Esophagus squamous epithelium (tissue), 5 donors: ENCODE measurements around the gene ALG9. TPM values are rescaled to one million over a fixed set of nuclear protein-coding genes. Genes with fewer than 3 reads are reported as not detected.

Source experiments
- DNase-seq: peaks from one replicate; lab custom pipeline; 2025; lab: John Stamatoyannopoulos, UW
- H3K27ac ChIP-seq, 4 donors: fragments of 200-600 bp; sonication (generic); one replicate each; pipeline ENCODE4 v1.5.1; 2016 to 2019; ENCODE audit warnings: mild to moderate bottlenecking in 1 of 4
- H3K27me3 ChIP-seq, 4 donors: fragments of 200-600 bp; sonication (generic); 1 replicate in 3 of 4; 2 replicates in 1 of 4; pipeline versions ENCODE4 v1.5.1 to v1.6.0; 2017 to 2021; ENCODE audit warnings: antibody characterized with exemption in 1 of 4
- H3K36me3 ChIP-seq, 3 donors: fragments of 200-600 bp; sonication (generic); one replicate each; pipeline ENCODE4 v1.5.1; 2016 to 2019
- H3K4me1 ChIP-seq, 3 donors: fragments of 200-600 bp; sonication (generic); one replicate each; pipeline ENCODE4 v1.5.1; 2017 to 2019
- H3K4me3 ChIP-seq, 4 donors: fragments of 200-600 bp; sonication (generic); 1 replicate in 3 of 4; 2 replicates in 1 of 4; pipeline ENCODE4 v1.5.1; 2016 to 2019; ENCODE audit warnings: mild to moderate bottlenecking in 2 of 4, moderate library complexity in 1 of 4
- H3K9me3 ChIP-seq, 3 donors: fragments of 200-600 bp; sonication (generic); one replicate each; pipeline ENCODE4 v1.5.1; 2016 to 2019
- POLR2A ChIP-seq, 4 donors: fragments of 450-650 bp; IDR thresholded peaks; one replicate each; pipeline ENCODE4 v1.6.1; 2017; ENCODE audit warnings: antibody characterized with exemption in 4 of 4, mild to moderate bottlenecking in 4 of 4, moderate library complexity in 3 of 4
- WGBS, 2 donors: methylation state at CpG; one replicate each; pipeline ENCODE4 v1.1.5; 2018; 5-methylcytosine and 5-hydroxymethylcytosine counted together
- intact Hi-C: fragments of 100-400 bp; cut with DNase I; formaldehyde crosslinking; loops from one replicate; pipeline ENCODE4 v1.15.0; 2022
- total RNA-seq, 4 donors: library from RNA; depleted of rRNA; stranded (reverse); fragments of >200 nt; gene quantifications; one replicate each; pipeline ENCODE4 v1.1.0, GENCODE V29; 2016
- TF ChIP-seq, protein P1 (sequence below), 6 experiments: fragments of 450-650 bp in 4 of 6; fragments of 200-600 bp in 2 of 6; sonication (generic) in 2 of 6; IDR thresholded peaks; one replicate each; pipeline ENCODE4 v1.5.1; 2016 to 2019; ENCODE audit warnings: antibody characterized with exemption in 6 of 6, mild to moderate bottlenecking in 4 of 6, moderate library complexity in 4 of 6
- donor health status: DM: yes; HTN: yes; CAD: no.

Gene ALG9
- total RNA-seq, 4 donors from 2014 or later = 18.7 to 29.4 (median 21.8) TPM

DNA sequence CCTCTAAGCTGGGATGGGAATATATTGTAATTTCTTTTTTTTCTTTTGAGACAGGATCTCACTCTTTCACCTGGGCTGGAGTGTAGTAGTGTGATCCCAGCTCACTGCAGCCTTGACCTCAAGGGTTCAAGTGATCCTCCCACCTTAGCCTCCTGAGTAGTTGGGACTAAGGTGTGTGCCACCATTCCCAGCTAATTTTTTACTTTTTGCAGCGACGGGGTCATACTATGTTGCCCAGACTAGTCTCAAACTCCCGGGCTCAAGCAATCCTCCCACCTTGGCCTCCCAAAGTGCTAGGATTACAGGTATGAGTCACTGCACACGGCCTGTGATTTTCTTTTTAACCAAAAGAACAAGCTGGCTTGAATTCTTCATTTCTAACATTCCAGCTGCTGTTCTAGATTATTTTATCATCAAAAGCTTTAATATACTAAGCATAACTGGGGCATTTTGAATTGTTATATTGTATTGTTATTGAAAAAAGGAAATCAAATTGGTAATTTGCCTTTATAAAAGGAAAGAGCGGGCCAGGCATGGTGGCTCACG lies 78.4 kb downstream of the ALG9 start:
- no peak overlapping the region for H3K27ac ChIP-seq
- peaks cover 0 to 21% (median 0%) of the 10 kb centered on the region in 3 donors for H3K4me1 ChIP-seq
- no peak overlapping the region for H3K4me3 ChIP-seq
- intact Hi-C loops = no loop called here
- 61 to 72% methylated on average over 6 of the region's 6 CpGs for WGBS, 2 donors
- no peak for DNase-seq
- TF ChIP-seq POLR2A (IDR thresholded peaks at IDR 0.05) = no peak
- TF ChIP-seq, protein P1, sequence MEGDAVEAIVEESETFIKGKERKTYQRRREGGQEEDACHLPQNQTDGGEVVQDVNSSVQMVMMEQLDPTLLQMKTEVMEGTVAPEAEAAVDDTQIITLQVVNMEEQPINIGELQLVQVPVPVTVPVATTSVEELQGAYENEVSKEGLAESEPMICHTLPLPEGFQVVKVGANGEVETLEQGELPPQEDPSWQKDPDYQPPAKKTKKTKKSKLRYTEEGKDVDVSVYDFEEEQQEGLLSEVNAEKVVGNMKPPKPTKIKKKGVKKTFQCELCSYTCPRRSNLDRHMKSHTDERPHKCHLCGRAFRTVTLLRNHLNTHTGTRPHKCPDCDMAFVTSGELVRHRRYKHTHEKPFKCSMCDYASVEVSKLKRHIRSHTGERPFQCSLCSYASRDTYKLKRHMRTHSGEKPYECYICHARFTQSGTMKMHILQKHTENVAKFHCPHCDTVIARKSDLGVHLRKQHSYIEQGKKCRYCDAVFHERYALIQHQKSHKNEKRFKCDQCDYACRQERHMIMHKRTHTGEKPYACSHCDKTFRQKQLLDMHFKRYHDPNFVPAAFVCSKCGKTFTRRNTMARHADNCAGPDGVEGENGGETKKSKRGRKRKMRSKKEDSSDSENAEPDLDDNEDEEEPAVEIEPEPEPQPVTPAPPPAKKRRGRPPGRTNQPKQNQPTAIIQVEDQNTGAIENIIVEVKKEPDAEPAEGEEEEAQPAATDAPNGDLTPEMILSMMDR (IDR thresholded peaks at IDR 0.05) = no peak
- peaks cover 0 to 35% (median 0%) of the 10 kb centered on the region in 3 donors for H3K36me3 ChIP-seq
- no peaks in the 10 kb centered on the region for H3K9me3 ChIP-seq
- no peaks in the 10 kb centered on the region for H3K27me3 ChIP-seq

DNA sequence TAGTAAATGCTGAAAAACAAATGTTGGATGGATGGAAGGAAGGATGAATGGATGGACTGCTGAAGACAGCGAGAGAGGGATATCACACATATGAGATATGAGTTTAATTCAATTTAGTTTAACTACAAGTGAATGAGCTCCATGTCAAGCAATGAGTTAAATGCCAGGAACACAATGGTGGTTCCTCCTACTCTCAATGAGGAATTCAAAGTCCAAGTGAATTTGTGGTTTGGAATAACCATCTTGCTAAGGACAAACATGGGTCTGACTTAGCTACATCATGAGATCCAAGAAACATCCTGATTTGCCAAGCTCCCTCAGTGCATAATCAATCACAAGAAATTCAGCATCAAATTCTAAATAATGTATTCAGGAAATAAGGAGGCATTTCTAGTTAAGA lies 79.1 kb downstream of the ALG9 start:
- DNase-seq = no peak
- Histone ChIP-seq H3K36me3 (peaks cover 0 to 40% (median 0%) of the 10 kb centered on the region in 3 donors), H3K27ac (no peak overlapping the region), H3K27me3 (no peaks in the 10 kb centered on the region), H3K4me3 (no peak overlapping the region), H3K9me3 (no peaks in the 10 kb centered on the region), H3K4me1 (peaks cover 0 to 21% (median 0%) of the 10 kb centered on the region in 3 donors)
- intact Hi-C loops = no loop called here
- TF ChIP-seq, protein P1 (IDR thresholded peaks at IDR 0.05) = no peak
- no peak for TF ChIP-seq POLR2A (IDR thresholded peaks at IDR 0.05)
- WGBS, 2 donors = 89 to 94% methylated on average over 1 of the region's 1 CpG

DNA sequence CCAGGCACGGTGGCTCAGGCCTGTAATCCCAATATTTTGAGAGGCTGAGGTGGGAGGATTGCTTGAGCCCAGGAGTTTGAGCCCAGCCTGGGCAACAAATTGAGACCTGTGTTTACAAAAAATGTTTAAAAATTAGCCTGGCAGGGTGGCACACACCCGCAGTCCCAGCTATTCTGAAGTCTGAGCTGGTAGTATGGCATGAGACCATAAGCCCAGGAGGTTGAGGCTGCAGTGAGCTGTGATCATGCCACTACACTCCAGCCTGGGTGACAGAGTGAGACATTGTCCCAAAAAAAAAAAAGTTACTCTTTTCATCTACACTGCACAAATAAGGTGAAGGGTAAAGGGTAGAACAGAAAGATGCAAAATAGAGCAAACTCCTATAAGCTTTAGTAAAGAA lies 82.9 kb downstream of the ALG9 start:
- H3K9me3 ChIP-seq = no peaks in the 10 kb centered on the region
- DNase-seq = no peak
- H3K27me3 ChIP-seq = no peaks in the 10 kb centered on the region
- H3K36me3 ChIP-seq = peaks cover 0 to 60% (median 0%) of the 10 kb centered on the region in 3 donors
- TF ChIP-seq, protein P1 (IDR thresholded peaks at IDR 0.05) = no peak
- TF ChIP-seq POLR2A (IDR thresholded peaks at IDR 0.05) = no peak
- intact Hi-C loops = no loop called here
- 75 to 85% methylated on average over 2 of the region's 2 CpGs for WGBS, 2 donors
- H3K27ac ChIP-seq = no peak overlapping the region
- peaks cover 0 to 3% (median 0%) of the 10 kb centered on the region in 3 donors for H3K4me1 ChIP-seq
- H3K4me3 ChIP-seq = no peak overlapping the region

DNA sequence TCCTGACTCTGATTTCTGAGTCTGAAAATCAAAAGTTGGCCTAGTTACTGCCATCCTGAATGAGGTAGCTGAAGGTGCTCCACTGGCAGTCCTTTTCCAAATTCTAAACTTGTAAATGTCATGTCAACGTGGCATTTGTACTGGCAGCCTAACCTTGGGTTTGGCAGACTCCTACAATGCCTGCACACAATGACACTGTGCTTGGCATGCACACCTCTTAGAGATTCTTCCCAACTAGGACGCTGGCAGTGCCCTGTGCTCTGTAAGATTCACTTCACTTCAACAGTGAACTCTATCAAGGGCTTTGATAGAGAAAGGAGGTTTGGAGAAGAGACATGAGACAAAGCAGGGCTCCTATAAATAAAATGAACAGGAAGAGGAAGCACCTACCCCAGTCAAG lies 83.3 kb downstream of the ALG9 start:
- Histone ChIP-seq H3K4me3 (no peak overlapping the region), H3K36me3 (peaks cover 0 to 64% (median 0%) of the 10 kb centered on the region in 3 donors), H3K27me3 (no peaks in the 10 kb centered on the region), H3K9me3 (no peaks in the 10 kb centered on the region), H3K4me1 (no peaks in the 10 kb centered on the region), H3K27ac (no peak overlapping the region)
- intact Hi-C loops = no loop called here
- no peak for DNase-seq
- 45 to 56% methylated on average over 2 of the region's 2 CpGs for WGBS, 2 donors
- TF ChIP-seq, protein P1 (IDR thresholded peaks at IDR 0.05) = no peak
- TF ChIP-seq POLR2A (IDR thresholded peaks at IDR 0.05) = no peak

DNA sequence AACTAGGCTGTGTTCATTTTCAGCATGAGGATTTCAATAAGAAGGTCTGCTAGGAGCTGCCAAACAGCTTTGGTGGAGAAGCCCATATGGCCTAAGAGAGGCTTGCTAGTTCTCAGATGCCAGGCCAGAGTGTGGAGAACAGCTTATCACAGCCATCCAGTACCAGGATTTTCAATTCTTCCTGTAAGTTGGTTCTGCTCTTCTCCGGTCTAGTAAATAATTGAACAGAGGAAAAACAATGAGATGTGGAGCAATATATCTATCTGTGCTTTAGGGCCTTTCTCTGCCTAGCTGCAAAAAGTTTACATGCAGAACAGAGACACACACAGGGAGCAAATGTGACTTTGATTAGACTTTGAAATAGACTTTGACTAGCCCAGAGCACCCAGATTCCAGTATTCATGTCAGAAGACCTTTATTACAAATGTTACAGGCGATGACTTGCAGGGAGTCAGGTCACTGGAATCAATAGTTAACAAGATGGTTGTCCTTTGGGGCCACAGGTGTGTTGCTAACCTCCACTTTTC lies 85.4 kb downstream of the ALG9 start:
- no peak overlapping the region for H3K4me3 ChIP-seq
- H3K36me3 ChIP-seq = peaks cover 0 to 57% (median 0%) of the 10 kb centered on the region in 3 donors
- DNase-seq = no peak
- intact Hi-C loops = no loop called here
- H3K4me1 ChIP-seq = no peaks in the 10 kb centered on the region
- H3K27ac ChIP-seq = no peak overlapping the region
- H3K9me3 ChIP-seq = no peaks in the 10 kb centered on the region
- 75 to 93% methylated on average over 2 of the region's 2 CpGs for WGBS, 2 donors
- TF ChIP-seq, protein P1 (IDR thresholded peaks at IDR 0.05) = no peak
- TF ChIP-seq POLR2A (IDR thresholded peaks at IDR 0.05) = no peak
- no peaks in the 10 kb centered on the region for H3K27me3 ChIP-seq
